ENCODE data around the gene SHISA7.
"Not testable (repeated sequence)": the region's sequence is repeated elsewhere in the genome, so short reads cannot be mapped to it uniquely, and the experiment has no call there.

The SHISA7 gene

GRCh38 chr19:55410168-55410567 lies 32.9 kb downstream of the SHISA7 start:
- TF ChIP-seq, protein P1, sequence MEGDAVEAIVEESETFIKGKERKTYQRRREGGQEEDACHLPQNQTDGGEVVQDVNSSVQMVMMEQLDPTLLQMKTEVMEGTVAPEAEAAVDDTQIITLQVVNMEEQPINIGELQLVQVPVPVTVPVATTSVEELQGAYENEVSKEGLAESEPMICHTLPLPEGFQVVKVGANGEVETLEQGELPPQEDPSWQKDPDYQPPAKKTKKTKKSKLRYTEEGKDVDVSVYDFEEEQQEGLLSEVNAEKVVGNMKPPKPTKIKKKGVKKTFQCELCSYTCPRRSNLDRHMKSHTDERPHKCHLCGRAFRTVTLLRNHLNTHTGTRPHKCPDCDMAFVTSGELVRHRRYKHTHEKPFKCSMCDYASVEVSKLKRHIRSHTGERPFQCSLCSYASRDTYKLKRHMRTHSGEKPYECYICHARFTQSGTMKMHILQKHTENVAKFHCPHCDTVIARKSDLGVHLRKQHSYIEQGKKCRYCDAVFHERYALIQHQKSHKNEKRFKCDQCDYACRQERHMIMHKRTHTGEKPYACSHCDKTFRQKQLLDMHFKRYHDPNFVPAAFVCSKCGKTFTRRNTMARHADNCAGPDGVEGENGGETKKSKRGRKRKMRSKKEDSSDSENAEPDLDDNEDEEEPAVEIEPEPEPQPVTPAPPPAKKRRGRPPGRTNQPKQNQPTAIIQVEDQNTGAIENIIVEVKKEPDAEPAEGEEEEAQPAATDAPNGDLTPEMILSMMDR (conservative IDR thresholded peaks at IDR 0.05; ENCODE audit: low read length): no peak
- TF ChIP-seq EZH2phosphoT487 (IDR thresholded peaks at IDR 0.05; ENCODE audit: borderline replicate concordance): no peak
- H3K79me2 ChIP-seq (ENCODE audit: insufficient read depth, low read length): peaks cover 23% of the 10 kb centered on the region
- no peak overlapping the region for H3K4me3 ChIP-seq (ENCODE audit: low read length, poor library complexity, severe bottlenecking)
- peaks cover 6% of the 10 kb centered on the region; the same call in 1 of the 2 replicates for H3K36me3 ChIP-seq (ENCODE audit: insufficient read depth, low read length)
- H3K9me2 ChIP-seq (replicated peaks; ENCODE audit: low read depth, low read length): no peaks in the 10 kb centered on the region
- H3K4me2 ChIP-seq (ENCODE audit: low read depth, low read length, poor library complexity, severe bottlenecking): no peak overlapping the region
- peaks cover 5% of the 10 kb centered on the region for H3K27me3 ChIP-seq (ENCODE audit: insufficient read depth, low read length, poor library complexity, severe bottlenecking)
- peaks cover 22% of the 10 kb centered on the region for H3K4me1 ChIP-seq (ENCODE audit: insufficient read depth, low read length, poor library complexity, severe bottlenecking)
- peaks cover 21% of the 10 kb centered on the region for H4K20me1 ChIP-seq (ENCODE audit: insufficient read depth, low read length, poor library complexity, severe bottlenecking)
- no peak overlapping the region for H3K9ac ChIP-seq (ENCODE audit: low read depth, low read length, poor library complexity, severe bottlenecking)
- no peak overlapping the region for H2AFZ ChIP-seq (ENCODE audit: low read length)
- H3F3A ChIP-seq (ENCODE audit: low read depth): no peaks in the 10 kb centered on the region
- no peaks in the 10 kb centered on the region for H3K9me3 ChIP-seq (ENCODE audit: insufficient read depth, low read depth, low read length)

- not testable (repeated sequence) for H3K4me3 ChIP-seq (ENCODE audit: low read length, poor library complexity, severe bottlenecking); H3K27me3 ChIP-seq (ENCODE audit: insufficient read depth, low read length, poor library complexity, severe bottlenecking); H3K9ac ChIP-seq (ENCODE audit: low read depth, low read length, poor library complexity, severe bottlenecking); H2AFZ ChIP-seq (ENCODE audit: low read length); H3K9me2 ChIP-seq (replicated peaks; ENCODE audit: low read depth, low read length); H3F3A ChIP-seq (ENCODE audit: low read depth); H3K4me2 ChIP-seq (ENCODE audit: low read depth, low read length, poor library complexity, severe bottlenecking); H3K9me3 ChIP-seq (ENCODE audit: insufficient read depth, low read depth, low read length)
- Histone ChIP-seq H4K20me1 (ENCODE audit: insufficient read depth, low read length, poor library complexity, severe bottlenecking) (peaks cover 25% of the 10 kb centered on the region), H3K4me1 (ENCODE audit: insufficient read depth, low read length, poor library complexity, severe bottlenecking) (peaks cover 27% of the 10 kb centered on the region), H3K79me2 (ENCODE audit: insufficient read depth, low read length) (peaks cover 33% of the 10 kb centered on the region), H3K36me3 (ENCODE audit: insufficient read depth, low read length) (peaks cover 10% of the 10 kb centered on the region; the same call in 1 of the 2 replicates)
Measured at GRCh38 chr19:55409179-55409578, 33.9 kb downstream of the SHISA7 start.

- H3K79me2 ChIP-seq (ENCODE audit: insufficient read depth, low read length): peaks cover 39% of the 10 kb centered on the region
- H4K20me1 ChIP-seq (ENCODE audit: insufficient read depth, low read length, poor library complexity, severe bottlenecking): peaks cover 31% of the 10 kb centered on the region
- peaks cover 5% of the 10 kb centered on the region for H3K27me3 ChIP-seq (ENCODE audit: insufficient read depth, low read length, poor library complexity, severe bottlenecking)
- H3K4me1 ChIP-seq (ENCODE audit: insufficient read depth, low read length, poor library complexity, severe bottlenecking): peaks cover 31% of the 10 kb centered on the region
- peaks cover 15% of the 10 kb centered on the region; the same call in 1 of the 2 replicates for H3K36me3 ChIP-seq (ENCODE audit: insufficient read depth, low read length)
- peak overlapping the region; percentile 94 for H3K4me2 ChIP-seq (ENCODE audit: low read depth, low read length, poor library complexity, severe bottlenecking)
- H3K4me3 ChIP-seq (ENCODE audit: low read length, poor library complexity, severe bottlenecking): peak overlapping the region; percentile 91
- H3K9ac ChIP-seq (ENCODE audit: low read depth, low read length, poor library complexity, severe bottlenecking): no peak overlapping the region
- no peaks in the 10 kb centered on the region for H3K9me3 ChIP-seq (ENCODE audit: insufficient read depth, low read depth, low read length)
- H2AFZ ChIP-seq (ENCODE audit: low read length): peak overlapping the region; percentile 95
- no peaks in the 10 kb centered on the region for H3K9me2 ChIP-seq (replicated peaks; ENCODE audit: low read depth, low read length)
- TF ChIP-seq, protein P1 (conservative IDR thresholded peaks at IDR 0.05; ENCODE audit: low read length): no peak
- no peak for TF ChIP-seq EZH2phosphoT487 (IDR thresholded peaks at IDR 0.05; ENCODE audit: borderline replicate concordance)
- H3F3A ChIP-seq (ENCODE audit: low read depth): no peaks in the 10 kb centered on the region
Measured at GRCh38 chr19:55408533-55408872, 34.6 kb downstream of the SHISA7 start.

DNA sequence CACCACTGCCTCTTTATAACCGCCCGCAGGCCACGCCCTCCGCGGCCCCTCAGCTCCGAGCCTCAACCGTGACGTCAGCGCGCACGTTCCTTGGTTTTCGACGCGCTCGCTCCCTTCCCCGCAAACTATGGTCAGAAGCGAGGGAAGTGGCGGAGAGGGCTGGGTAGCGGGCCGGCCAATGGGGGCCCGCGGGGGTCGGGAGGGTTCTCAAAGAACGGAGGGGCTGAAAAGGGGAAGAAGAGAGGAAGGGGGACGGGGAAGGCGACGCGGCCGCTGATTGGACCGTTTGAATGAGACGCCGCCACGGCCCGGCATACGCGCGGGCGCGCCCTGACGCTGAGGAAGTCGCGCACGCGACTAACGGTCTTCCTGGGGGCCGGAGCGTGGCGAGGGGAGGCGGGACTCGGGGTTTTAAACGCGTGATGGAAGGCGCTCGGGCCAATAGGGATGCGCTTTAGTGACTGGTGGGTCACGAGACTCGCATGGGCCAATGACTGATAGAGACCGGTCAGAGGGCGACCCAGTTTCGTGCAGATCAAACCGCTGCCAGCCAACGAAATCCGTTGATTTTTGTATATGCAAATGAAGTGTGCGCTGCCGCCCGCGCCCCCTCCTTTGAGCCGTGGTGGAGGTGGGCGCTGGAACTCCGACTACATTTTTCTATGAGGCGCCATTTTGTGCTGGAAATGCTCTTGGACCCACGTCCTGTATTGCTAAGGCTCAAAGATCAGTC lies 35.1 kb downstream of the SHISA7 start:
- peak overlapping the region; percentile 94 for H3K4me2 ChIP-seq (ENCODE audit: low read depth, low read length, poor library complexity, severe bottlenecking)
- peak overlapping the region; percentile 95 for H2AFZ ChIP-seq (ENCODE audit: low read length)
- no peaks in the 10 kb centered on the region for H3K9me2 ChIP-seq (replicated peaks; ENCODE audit: low read depth, low read length)
- no peaks in the 10 kb centered on the region for H3K9me3 ChIP-seq (ENCODE audit: insufficient read depth, low read depth, low read length)
- no peaks in the 10 kb centered on the region for H3F3A ChIP-seq (ENCODE audit: low read depth)
- peaks cover 36% of the 10 kb centered on the region for H4K20me1 ChIP-seq (ENCODE audit: insufficient read depth, low read length, poor library complexity, severe bottlenecking)
- TF ChIP-seq EZH2phosphoT487 (IDR thresholded peaks at IDR 0.05; ENCODE audit: borderline replicate concordance): no peak
- TF ChIP-seq, protein P1 (conservative IDR thresholded peaks at IDR 0.05; ENCODE audit: low read length): no peak
- peaks cover 37% of the 10 kb centered on the region for H3K4me1 ChIP-seq (ENCODE audit: insufficient read depth, low read length, poor library complexity, severe bottlenecking)
- peak overlapping the region; percentile 97 for H3K9ac ChIP-seq (ENCODE audit: low read depth, low read length, poor library complexity, severe bottlenecking)
- H3K4me3 ChIP-seq (ENCODE audit: low read length, poor library complexity, severe bottlenecking): peak overlapping the region; percentile 91
- H3K79me2 ChIP-seq (ENCODE audit: insufficient read depth, low read length): peaks cover 45% of the 10 kb centered on the region
- H3K27me3 ChIP-seq (ENCODE audit: insufficient read depth, low read length, poor library complexity, severe bottlenecking): peaks cover 5% of the 10 kb centered on the region
- H3K36me3 ChIP-seq (ENCODE audit: insufficient read depth, low read length): peaks cover 20% of the 10 kb centered on the region; the same call in 1 of the 2 replicates

GRCh38 chr19:55407550-55407799 lies 35.6 kb downstream of the SHISA7 start, which contains the start of gene UBE2S:
UBE2S (minus strand) TSS chr19:55407788; CDS start chr19:55407589, 199 bp downstream.
- H3K79me2 ChIP-seq (ENCODE audit: insufficient read depth, low read length): peaks cover 50% of the 10 kb centered on the region
- H2AFZ ChIP-seq (ENCODE audit: low read length): peak within 1 kb of the TSS; percentile 95
- H3K9ac ChIP-seq (ENCODE audit: low read depth, low read length, poor library complexity, severe bottlenecking): peak within 1 kb of the TSS; percentile 97
- peak within 1 kb of the TSS; percentile 94 for H3K4me2 ChIP-seq (ENCODE audit: low read depth, low read length, poor library complexity, severe bottlenecking)
- not testable (repeated sequence) for H3K9me2 ChIP-seq (replicated peaks; ENCODE audit: low read depth, low read length); H3K27me3 ChIP-seq (ENCODE audit: insufficient read depth, low read length, poor library complexity, severe bottlenecking); H3K9me3 ChIP-seq (ENCODE audit: insufficient read depth, low read depth, low read length); H3F3A ChIP-seq (ENCODE audit: low read depth)
- H3K4me1 ChIP-seq (ENCODE audit: insufficient read depth, low read length, poor library complexity, severe bottlenecking): peaks cover 42% of the 10 kb centered on the region
- peaks cover 25% of the 10 kb centered on the region; the same call in 1 of the 2 replicates for H3K36me3 ChIP-seq (ENCODE audit: insufficient read depth, low read length)
- H3K4me3 ChIP-seq (ENCODE audit: low read length, poor library complexity, severe bottlenecking): peak within 1 kb of the TSS; percentile 91
- peaks cover 41% of the 10 kb centered on the region for H4K20me1 ChIP-seq (ENCODE audit: insufficient read depth, low read length, poor library complexity, severe bottlenecking)
